Measurements from ENCODE around the gene RPL36A.

The RPL36A gene

GRCh38 chrX:101390664-101391525 is at the start of gene RPL36A:
Gene RPL36A (plus strand): TSS chrX:101391011. CDS start chrX:101391044, 33 bp downstream.
- peak; percentile 84 for DNase-seq (ENCODE audit: low spot score)

DNA sequence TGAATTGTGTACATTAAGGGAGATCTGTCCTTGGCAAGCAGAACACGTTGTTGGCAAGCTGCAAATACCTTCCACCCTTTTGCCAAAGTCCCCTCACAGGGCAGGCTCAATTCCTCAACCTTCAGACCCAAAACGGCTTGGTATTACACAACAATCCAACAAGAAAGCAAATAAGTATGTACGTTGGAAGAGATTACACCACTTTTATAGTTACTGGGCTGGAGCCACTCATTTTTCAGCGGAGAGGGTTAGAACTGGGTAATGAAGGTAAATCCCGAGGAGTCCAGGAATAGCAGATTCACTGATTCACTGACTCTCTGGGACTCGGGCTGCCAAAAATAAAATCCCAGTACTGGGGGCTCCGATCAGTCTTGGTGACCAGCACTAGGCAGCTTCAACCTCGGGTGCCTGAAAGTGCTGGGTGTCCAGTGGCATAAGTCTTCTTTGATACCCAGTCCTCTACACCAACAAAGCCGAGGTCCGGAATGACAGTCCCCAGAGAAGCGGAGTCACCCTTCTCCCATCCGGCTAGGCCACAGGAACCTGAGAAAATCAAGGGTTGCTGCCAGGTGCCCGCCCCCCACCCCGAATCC is 42.9 kb upstream of the RPL36A start:
- no peak for DNase-seq (ENCODE audit: low spot score)

DNA sequence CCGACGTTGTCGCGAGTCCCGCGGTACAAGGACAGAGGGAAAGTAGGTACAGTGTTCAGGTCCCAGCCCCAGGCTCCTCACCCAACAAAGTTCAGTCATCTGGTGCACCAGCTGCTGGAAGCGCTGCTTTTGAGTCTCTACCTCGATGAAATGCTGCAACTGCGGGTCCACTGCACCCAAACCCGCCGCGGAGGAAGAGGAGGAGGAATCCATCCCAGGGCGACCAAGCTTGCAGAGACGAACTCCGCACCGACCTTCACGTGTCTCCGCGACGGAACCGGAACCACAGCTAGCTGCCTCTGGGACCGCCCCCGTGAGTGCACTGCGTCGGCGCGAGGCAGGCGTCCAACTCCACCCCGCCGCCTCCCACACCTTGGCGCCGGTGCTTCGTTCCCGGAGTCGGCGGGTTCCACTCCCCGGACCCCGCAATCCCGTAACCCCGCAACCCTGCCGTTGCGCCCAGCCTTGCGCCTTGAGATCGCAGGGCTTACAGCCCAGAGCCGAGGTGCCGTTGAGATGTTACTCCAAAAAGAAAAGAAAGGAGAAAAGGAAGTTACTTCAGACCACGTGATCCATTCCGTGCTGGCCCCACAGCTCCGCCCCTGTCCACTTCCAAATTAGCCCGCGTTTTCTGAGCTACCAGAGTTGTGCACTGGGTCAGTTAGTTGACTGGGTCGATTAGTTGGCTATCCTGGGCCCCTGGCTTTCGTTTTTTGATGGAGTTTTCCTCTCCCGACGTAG is 42.2 kb upstream of the RPL36A start, which contains the start of gene TIMM8A:
Gene TIMM8A (minus strand): TSS at position 291 of the 741 bp plus-strand sequence. CDS start 78 bp downstream, at position 213.
- DNase-seq (ENCODE audit: low spot score): peak; percentile 80

DNA sequence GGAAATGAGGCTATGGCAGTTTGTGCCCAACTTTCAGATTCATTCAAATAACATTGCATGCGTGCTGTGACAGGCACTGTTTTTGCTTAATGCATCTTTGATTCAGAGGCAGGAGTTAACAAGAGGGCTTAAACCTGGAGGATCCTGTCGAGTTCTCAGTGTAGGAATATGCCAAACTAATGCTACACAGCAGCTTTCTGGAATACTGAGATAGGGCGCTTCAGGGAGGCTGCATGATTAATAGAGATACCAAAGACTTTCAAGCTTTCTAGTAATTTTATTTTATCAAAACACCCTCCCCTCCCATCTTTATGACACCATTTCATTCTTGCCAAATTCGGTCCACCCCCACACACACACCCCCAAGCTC is 41.6 kb upstream of the RPL36A start:
- no peak for DNase-seq (ENCODE audit: low spot score)

DNA sequence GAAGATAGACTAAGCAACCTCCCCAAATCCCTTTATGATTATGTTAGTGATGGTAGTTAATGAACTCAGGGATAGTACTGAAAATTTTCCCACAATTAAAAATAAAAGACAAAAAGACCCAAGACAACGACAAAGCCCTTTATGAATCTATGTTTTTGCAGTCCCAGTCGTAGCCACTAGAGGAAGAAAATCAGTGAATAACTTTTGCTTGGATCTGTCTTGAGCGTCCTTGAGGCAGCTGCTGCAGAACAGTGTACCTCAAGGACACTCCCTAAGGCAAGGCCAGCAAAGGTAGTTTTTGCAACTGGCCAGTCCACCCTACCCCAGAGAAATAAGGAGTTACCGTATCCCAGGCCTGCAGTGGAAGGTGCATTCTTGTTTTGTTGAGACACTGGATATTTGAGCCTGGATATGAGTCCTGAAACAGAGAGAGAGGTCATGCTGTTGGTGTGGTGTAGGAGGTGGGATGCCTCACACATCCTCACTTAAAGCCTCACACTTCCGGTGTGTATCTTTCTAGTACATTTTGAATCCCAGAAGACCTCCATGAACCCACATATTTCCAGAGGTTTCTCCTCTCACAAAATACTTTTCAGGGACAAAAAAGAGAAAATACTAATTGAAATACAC is 33.5 kb upstream of the RPL36A start:
- no peak for DNase-seq (ENCODE audit: low spot score)

DNA sequence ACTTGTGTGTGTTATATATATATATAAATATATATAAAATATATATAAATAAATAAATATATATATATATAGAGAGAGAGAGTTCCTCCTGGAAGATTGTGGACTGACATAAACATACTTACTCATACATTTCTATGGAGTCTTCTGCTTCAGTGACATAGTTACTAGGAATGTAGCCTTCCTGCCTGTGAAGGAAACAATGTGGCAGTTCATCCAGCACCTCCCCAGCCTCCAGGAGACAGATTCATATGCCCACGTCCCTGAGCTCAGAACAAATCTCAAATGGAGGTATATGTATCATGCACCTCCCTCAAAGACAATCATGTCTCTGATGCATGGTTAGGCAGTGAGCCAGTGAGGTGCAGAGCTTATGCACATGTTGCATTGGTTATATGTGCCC is 30.8 kb upstream of the RPL36A start:
- no peak for DNase-seq (ENCODE audit: low spot score)

- DNase-seq (ENCODE audit: low spot score): no peak
Measured at GRCh38 chrX:101360390-101360789, 30.4 kb upstream of the RPL36A start.

GRCh38 chrX:101362116-101362515 is 28.7 kb upstream of the RPL36A start:
- no peak for DNase-seq (ENCODE audit: low spot score)

- no peak for DNase-seq (ENCODE audit: low spot score)
Measured at GRCh38 chrX:101362757-101363156, 28.1 kb upstream of the RPL36A start.

DNA sequence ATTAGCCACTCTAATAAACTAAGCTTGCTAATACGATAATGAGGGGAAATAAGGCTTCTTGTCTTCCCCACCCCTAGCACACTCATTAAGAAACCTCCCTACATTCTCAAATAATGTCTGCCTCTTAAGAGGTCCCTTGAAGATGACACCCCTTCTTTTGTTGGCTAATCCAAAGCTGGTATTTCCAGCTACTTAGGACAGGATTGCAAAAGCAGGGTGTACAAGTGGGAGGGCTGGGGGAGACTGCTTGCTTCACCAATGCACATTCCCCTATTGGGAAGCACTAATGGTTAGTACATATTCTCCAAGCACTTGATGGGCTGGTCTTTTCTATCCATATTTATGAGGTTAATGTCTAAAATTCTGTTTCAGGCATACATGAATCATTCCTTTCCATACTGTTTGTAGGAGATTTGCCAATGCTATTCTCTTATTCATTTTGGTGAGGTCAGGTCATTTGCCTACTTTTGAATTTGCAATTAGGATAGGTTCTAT is 25.5 kb upstream of the RPL36A start:
- DNase-seq (ENCODE audit: low spot score): no peak

DNA sequence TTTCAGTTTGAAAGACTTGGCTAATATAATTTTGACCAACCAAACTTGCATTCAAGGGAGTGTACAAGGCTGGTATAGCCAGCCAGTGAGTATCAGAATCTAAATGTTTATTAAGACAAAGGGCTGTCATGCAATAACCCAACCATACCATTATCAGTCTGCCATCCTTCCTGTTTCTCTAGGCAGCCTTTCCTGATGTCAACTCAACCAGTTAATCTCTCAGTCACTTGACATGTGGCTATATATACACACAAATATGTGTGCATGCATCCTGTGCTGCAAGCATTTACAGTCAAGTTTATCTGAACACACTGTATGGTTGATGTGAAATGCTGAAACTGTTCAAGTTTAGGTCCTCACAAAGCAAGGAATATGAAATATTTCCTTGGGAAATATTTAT is 22.0 kb upstream of the RPL36A start:
- DNase-seq (ENCODE audit: low spot score): no peak

DNA sequence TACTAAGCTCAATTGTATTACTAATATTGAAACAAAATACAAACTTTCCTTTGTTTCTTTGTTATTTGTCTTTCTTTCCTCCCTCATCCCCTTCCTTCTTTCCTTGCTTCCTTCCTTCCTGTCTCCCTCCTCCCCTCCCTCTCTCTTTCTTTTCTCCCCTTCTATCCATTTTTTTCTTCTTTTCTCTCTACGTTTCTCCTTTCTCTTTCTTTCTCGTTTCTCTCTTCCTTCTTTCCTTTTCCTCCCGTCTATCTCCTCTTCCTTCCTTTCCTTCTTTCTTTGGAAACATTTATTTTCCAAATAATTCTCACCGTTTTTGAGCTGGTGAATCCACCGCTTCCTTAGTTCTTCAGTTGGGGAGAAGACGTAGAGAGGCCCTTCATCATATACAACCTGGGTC is 21.1 kb upstream of the RPL36A start:
- no peak for DNase-seq (ENCODE audit: low spot score)

DNA sequence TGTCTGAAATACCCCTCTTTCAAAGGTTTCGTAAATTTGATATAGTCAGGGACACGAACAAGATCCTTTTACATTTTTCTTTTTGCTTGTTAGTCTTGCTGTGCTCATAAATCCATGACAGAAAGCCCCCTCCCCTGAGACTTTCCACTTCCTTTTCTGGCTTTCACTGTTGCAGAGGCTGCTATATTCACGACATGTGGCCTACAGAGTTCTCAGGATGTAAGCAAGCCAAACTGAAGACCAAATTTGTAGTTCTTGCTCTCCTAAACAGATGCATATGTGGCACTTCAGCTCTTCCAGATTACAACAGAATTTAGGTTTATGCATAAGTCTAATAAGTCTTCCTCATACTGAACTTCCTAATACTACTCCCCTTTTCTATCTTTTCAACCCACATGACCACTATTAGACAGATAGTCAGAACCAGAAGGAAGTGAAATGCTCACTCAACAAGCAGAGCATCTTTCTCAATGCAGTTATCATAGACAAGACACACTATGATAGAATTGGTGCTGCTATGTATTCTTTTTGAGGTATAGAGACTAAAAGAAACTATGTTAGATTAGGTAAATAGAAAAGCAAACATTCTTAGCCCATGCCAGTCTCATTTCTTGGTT is 19.8 kb upstream of the RPL36A start:
- no peak for DNase-seq (ENCODE audit: low spot score)

DNA sequence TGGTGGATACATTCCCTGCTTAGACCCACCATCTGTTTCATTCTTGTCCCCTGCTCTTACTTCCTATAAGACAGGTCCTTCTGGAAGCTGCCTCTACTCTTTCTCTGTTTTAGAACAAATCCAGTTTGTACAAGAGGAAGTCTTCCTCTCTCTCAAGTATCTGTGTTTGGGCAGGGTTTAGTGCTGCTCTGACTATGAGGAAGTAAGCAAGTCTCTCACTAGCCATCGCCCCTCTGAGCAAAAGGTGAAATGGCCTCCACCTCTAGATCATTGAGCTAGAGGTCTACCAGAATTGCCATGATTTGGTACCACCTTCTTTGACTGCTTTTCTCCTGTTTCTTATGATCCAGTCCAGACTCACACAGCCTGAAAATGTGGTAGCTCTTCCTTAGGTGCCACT is 13.3 kb upstream of the RPL36A start:
- DNase-seq (ENCODE audit: low spot score): no peak

- DNase-seq (ENCODE audit: low spot score): no peak
Measured at GRCh38 chrX:101383679-101384205, 7.1 kb upstream of the RPL36A start.

DNA sequence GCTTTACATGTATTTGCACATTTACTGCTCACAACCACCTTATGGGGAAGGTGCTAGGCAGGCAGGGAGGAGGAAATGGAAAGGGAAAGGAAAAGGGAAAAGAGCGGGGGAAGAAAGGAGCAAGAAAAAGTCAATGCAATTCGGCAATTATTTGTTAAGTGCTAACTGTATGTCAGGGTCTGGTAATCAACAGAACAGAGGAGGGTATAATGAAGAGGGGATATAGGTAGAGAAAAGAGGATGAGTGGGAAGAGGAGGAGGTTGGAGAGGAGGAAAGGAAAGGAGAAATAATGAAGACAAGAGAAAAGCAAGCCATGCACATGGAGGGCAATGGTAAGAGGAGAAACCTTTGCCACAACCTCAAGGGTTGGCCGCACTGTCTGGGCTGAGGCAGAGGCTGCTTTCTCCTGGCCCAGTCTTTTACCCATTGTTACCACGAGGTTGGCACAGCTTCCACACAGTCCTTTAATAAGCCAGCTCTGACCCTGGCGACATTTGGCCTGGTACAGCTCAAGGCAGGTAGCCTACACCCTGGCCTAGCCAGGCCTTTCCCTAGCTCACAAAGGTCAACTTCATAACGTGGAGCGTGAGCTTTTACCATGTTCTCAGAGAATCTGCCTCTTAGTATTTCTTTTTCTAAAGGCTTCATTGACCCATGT is 5.7 kb upstream of the RPL36A start:
- DNase-seq (ENCODE audit: low spot score): no peak

- DNase-seq (ENCODE audit: low spot score): no peak
Measured at GRCh38 chrX:101385795-101386541, 4.8 kb upstream of the RPL36A start, which contains the start of gene BTK. Gene BTK (minus strand): TSS chrX:101386191. CDS start chrX:101375284, 10,907 bp downstream.

- no peak for DNase-seq (ENCODE audit: low spot score)
Measured at GRCh38 chrX:101386542-101386885, 4.3 kb upstream of the RPL36A start.

DNA sequence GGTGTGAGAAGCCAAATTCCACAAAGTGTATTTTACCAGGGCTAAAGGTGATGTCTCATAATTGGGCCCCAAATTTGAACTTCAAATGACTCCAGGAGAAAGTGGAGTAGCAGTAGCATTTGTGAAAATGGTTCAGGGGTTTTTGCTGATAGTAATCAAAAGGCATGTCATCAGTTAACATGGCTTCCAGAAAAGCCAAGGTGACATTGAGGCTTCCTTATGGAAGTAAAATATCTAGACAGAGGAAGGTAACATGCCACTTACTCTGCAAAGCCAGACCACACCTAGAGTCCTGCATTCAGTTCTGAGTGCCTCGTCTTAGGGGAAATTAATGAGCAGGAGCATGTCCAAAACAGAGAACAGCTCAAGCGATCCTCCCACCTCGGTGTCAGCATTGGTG is 2.2 kb upstream of the RPL36A start:
- no peak for DNase-seq (ENCODE audit: low spot score)

DNA sequence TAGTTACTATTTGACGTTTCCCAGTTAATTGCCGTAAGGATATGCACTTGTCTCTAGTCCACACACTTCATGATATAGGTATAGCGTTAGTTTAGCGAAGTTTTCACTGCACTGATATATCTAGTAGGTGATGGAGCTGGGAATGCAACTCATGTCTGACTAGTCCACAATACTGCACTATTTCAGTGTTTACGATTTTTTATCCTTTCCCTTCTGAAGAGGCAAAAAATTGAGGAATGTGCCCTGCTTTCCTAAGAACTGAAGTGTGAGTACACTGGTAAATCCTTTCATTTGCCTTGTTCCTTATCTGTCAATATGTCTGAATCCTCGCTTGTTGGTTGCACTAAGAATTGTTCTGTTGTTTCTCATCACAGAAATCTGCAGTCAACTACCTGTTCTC is 1.0 kb downstream of the RPL36A start:
- no peak for DNase-seq (ENCODE audit: low spot score)
